NOMO-1 treated with dmso at 0.1 percent for 144 hours (cell line): ENCODE results near the gene CDK19.

Experiments
- DNase-seq: peaks from one replicate; lab custom pipeline; 2025; ENCODE audit not compliant: unreplicated experiment; lab: John Stamatoyannopoulos, UW

The CDK19 gene

DNA sequence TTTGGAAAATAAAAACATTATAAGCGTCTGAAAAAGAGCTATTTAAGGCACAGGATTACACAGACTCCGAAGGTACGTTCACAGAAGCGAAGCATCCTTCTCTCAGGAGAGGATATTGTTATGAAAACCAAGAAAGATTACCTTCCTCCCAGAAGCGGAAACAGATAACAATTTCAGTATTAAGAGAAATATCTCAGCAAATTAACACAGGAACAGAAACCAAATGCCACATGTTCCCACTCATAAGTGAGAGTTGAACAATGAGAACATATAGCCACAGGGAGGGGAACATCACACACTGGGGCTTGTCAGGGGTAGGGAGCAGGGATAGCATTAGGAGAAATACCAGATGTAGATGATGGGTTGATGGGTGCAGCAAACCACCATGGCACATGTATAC lies 109.7 kb downstream of the CDK19 start:
- no peak for DNase-seq

DNA sequence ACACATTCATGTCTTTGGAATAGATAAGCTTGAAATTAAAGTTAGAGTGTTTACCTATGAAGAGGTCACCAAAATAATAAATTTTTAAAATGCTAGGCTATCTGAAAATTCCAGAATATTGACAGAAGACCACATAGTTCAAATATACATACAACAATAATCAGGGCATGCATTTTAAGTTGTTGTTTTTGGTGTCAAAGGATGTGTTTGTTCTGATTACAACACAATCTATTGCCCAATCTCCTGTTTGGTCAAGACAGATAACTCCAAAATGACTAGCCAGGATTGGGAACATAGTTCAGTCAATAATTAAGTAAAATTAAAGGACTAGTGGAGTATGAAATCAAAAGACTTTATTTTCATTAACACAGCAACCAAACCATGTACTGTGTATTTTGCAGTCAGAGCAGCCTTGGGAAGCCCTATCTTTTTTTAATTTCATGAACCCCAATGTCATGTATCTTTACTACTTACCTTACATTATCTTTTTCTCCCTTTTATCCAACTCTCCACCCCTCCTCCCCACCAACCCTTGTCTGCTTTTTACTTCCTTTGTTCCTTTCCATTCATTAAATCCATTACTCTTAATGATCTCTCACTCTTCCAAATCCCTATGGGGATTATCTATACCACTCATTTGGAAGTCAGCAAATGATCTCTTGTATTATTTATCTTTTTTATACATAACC lies 111.2 kb downstream of the CDK19 start:
- no peak for DNase-seq

DNA sequence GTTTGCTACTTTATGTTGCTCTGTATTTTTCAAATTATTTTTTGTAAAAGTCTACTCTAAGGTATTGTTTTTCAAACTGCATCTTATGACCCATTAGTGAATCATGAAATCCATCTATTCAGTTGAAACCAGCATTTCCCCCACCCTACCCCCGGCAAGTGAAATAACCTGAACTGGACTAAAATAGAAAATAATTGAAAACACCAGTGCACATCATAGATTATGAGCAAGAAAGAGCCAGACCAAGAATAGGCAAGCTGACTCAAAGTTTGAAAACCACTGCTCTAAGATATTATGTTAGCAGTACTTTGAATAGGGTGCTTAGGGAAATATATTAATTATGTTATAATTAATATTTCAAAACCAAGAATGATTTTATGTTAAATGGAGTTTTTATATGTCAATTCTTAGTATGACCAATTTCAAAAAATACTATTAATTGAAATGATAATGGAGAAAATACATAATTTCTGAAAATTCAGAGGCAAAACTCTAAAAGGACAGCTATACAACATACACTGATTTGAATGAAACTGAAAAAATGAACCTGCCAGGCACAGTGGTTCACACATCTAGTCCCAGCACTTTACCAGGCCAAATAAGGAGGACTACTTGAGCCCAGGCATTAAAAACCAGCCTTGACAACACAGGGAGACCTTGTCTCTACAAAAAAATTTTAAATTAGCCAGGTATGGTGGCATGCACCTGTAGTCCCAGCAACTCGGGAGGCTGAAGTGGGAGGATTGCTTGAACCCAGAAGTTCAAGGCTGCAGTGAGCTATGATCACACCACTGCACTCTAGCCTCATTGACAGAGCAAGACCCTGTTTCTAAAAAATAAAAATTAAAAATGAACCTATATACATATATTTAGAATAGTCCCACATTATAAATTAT lies 112.0 kb downstream of the CDK19 start:
- DNase-seq = no peak

DNA sequence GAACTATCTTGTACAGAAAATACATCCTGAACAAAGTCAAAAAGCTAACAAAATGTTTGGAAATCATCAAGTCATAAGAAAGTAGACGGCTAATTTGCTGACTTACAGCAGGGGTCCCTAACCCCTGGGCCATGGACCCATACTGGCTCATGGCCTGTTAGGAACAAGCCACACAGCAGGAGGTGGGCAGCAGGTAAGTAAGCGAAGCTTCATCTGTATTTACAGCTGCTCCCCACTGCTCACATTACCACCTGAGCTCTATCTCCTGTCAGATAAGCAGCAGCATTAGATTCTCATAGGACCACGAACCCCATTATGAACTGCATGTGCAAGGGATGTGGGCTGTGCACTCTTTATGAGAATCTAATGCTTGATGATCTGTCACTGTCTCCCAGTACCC lies 115.5 kb downstream of the CDK19 start:
- no peak for DNase-seq

DNA sequence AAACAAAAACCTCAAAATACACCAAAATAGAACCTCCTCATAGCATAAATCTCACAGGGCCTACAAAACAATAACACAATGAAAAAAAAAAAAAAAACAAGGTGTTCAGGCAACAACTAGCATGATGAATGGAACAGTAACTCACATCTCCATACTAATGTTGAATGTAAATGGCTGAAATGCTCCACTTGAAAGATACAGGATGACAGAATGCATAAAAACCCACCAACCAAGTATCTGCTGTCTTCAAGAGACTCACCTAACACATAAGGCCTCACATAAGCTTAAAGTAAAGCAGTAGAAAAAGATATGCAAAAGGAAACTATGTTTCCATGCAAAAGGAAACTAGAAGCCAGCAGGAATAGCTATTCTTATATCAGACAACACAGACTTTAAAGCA lies 121.3 kb downstream of the CDK19 start:
- no peak for DNase-seq

DNA sequence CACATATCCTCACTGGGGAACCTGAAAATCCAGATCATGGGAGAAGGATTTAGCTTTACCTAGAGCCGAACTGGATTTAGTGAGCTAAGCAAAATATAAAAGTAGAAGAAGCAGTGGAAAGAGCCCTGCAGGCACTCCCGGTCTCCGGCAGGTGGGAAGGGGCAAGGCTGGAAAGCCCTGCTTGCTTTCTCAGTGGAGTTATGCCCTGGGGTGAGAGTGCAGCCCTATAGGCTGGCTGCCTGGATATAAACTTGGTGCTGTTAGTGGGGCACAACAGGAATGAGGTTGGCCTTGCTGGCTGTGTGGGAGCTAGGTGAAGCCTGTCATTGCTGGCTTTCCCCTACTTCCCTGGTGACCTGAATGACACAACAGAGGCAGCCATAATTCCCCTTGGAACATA lies 122.0 kb downstream of the CDK19 start:
- no peak for DNase-seq

DNA sequence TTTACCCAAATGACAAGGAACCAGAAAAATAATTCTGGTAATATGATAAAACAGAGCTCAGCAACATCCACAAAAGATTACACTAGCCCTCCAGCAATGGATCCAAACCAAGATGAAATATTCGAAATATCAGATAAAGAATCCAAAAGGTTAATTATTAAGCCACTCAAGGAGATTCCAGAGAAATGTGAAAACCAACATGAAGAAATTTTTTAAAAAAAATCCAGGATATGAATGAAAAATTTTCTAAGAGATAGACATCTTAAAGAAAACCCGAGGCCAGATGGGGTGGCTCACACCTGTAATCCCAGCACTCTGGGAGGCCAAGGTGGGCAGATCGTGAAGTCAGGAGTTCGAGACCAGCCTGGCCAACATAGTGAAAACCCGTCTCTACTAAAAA lies 124.4 kb downstream of the CDK19 start:
- no peak for DNase-seq

DNA sequence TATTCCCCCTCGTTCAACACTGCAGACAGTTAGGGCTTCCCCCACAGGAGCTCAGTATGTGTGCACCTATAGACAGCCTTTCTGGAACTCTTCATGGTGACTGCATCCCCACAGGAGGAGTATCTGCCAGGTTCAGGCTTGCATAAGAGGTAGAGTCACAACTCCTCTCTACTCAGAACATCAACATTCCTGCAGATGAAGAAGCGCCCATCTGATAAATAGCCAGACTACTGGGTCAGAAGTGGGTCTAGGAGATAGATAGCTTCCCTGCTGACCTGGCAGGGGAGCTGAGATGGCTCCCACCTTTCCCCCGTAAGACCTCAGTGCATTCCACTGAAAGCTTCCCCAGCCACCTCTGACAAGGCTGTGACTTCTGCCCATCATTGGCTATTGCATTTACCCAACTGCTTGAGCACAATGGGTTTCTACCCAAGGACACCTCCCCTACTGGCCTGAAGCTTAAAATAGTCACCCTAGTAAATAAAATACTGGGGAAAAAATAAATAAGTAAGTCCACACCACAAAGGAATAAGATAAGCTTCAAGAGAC lies 125.1 kb downstream of the CDK19 start:
- DNase-seq = no peak

DNA sequence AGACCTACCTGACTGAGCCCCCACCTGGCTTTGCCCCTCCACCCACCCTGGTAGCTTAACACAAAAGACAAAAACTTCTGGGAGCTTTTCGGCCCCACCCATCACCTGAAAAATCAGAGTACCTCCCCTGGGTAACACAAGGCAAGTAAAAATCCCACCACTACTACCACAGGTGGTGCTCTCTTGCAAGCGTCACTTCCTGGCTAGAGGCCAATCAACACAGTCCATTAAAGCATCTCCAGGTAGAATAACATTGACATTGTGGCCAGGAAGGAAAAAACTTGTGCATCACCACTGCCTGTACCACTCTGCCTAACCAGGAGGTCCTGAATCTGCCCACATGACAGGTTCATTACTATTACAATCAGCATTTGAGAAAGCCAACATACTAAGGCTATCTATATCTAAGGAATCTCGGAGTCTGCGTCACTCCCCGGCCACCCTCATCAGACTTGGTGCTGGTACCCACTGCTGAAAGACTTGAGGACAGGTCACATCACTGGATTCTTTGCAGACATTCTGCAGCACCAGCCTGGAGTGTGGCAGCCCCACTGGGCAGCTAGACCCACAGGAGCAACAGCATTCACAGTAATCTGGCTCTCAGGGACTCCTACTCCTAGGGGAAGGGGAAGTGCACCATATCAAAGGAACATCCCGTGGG lies 125.9 kb downstream of the CDK19 start:
- DNase-seq = no peak

DNA sequence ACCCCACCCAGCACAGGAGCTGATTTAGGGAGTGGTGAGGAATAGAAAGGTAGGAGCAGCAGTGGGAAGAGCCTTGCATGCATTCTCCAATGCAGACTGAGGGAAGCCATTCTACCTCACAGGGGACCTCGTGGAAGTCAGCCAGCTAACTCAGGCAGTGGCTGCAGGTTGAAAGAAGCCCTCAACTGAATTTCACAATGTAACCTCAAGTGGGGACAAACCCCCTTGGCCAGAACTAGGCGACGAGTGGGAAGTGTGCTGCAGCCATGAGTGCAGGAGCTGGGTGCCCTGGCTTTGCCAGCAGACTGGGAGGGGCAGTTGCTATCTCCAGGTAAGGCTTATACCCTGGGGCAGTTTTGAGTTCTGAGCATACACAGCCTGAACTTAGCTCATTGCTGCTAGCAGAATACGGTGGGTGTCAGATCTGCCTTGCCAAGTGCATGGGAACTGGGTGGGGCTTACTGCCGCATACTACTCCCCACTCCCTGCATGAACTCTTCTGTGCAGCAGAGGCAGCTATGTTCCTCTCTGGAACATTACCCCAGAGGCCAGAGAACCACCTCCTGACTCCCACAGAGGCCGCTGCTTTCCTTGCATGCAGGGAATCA lies 126.5 kb downstream of the CDK19 start:
- DNase-seq = no peak

DNA sequence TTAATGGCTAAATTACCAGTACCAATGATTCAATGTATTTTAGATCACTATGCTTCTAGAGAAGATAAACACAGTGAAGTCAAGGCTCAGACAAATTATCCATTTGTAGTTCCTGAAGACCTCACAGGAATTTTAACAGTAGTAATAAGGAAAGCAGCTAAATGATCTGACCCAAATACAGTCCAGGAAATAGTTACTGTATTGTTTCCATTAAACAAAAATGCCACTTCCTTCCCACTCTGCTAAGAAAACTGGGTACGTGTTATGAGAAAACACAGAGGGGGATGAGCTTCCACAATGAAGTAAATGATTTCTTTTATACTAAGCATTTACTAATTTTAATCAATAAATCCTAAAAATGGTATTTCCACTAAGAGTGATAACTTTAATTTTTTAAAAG lies 127.9 kb downstream of the CDK19 start:
- DNase-seq = no peak

DNA sequence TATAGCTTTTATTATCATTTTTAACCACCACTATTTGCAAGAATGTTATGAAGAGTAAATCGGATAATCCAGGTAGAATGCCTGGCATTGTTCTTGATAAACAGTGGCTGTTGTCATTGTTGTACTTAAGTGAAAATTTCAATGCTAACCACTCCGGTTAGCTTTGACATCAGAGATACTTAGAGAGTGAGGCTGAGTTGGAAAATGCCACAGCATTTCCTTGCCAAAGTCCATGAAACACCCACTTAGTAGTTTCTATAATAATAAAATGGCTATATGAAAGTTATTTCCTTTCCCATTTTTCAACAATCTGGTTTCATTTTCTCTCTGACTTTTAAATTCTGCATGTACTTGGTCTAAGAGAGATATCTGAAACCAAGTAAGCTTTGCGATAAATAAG lies 132.0 kb downstream of the CDK19 start:
- DNase-seq = no peak

DNA sequence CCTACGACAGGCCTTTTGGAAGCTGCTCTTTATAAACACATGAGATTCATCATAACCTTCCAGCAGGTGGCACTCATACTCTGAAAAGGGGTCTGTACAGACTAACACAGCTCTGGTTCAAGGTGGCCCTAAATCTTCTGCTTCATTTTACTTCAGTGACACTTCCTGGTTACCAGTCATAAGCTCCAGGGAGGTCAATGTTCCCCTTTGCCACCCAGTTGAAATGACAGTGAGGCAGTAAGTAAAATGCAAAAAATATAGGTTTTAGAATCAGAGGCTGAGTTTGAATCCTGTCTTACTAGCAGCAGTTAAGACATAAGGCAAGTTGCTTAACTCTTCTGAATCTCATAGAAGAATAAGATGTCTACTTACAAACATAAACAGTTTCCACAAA lies 132.8 kb downstream of the CDK19 start:
- DNase-seq = peak; percentile 86

DNA sequence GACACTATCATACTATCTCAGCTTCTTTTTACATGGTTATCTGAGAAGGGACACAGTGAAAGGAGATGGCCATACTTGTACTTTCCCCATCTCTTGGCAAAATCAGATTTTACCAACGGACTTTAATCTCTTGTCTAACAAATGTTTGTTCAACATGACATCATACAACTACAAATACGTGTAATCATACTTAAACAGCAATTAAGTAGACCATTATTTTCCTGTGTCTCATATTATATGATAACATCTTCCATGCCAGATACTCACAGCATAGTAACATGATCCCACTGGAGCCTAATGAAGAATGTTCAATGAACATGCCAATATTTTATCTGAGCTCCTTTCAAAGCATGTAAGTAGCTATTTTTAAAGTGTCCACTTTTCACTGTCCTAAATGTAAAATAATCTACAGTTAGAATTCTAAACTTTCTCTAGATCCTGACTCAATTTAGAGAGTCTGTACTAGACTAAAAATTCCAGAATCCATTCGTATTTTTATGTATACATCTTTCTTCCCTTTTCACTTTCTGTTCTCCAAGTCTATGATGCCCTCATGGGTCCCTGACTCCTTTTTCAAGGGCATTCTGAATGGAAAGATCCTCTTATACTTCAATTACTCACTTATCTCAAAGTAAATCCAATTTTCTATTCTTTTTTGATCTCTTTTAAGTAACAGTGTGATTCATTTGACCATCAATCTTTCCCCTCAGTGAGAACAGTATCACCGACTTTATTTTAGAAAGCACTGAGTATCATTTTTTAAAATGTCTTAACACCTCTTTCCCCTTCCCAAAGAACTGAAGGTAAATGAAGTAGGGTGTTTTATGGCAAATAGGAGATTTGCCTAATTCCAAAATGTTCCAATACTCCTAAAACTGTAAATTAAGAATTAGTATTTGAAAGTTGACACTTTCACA lies 133.5 kb downstream of the CDK19 start:
- no peak for DNase-seq

DNA sequence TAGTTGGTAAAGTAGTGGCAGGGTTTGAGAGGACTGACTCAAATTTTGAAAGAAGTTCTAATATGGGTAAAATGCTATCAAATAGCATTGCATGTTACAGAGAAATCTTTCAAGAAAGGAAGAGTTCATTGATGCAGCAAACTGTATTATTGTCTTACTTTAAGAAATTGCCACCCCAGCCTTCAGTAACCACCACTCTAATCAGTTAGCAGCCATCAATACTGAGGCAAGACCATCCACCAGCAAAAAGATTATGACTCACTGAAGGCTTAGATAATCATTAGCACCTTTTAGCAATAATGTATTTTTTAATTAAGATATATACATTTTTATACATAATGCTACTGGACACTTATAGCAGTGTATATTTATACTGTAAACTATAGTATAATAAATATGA lies 138.9 kb downstream of the CDK19 start:
- DNase-seq = no peak

DNA sequence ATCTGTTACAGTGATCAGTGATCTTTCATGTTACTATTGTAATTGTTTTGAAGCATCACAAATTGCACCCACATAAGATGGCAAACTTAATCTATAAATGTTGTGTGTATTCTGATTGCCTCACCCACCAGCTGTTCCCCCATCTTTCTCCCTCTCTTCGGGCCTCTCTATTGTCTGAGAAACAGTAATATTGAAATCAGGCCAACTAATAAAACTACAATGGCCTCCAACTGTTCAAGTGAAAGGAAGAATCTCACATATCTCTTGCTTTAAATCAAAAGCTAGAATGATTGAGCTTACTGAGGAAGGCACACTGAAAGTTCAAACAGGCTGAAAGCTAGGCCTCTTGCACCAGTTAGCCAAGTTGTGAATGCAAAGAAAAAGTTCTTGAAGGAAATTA lies 141.2 kb downstream of the CDK19 start:
- DNase-seq = no peak

DNA sequence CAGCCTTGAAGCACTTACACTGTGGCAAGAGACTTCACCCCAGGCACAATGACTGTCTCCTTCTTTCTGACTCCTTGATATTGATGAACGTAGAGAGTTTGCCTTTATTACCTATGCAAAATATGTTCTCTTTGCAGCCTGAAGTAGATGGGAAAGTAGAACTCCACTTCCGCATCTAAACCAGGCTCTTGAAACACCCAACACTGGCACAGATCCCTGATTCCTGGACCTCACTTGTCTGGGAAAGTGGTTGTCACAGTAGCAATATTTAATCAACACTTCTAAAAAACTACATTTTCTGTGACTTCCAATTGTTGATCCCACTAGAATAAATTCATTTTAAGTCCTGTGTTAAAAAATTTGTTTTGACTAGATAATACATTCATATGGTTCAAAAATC lies 143.1 kb downstream of the CDK19 start:
- DNase-seq = no peak

DNA sequence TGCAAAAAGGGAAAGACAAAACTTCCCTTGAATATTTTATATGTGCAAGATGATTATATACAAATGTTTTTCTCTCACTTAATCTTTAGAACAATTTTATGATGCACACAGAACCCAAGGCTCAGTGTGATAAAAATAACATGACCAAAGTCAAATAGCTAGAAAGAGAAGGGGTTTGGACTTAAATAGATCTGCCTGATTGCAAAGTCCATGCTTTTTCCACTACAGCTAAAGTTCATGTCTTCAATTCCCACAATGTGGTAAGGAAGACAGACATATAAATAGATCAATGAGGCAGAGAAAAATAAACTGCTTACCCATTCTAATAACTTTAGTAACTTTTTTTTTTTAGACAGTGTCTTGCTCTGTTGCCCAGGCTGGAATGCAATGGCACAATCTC lies 143.8 kb downstream of the CDK19 start:
- no peak for DNase-seq

DNA sequence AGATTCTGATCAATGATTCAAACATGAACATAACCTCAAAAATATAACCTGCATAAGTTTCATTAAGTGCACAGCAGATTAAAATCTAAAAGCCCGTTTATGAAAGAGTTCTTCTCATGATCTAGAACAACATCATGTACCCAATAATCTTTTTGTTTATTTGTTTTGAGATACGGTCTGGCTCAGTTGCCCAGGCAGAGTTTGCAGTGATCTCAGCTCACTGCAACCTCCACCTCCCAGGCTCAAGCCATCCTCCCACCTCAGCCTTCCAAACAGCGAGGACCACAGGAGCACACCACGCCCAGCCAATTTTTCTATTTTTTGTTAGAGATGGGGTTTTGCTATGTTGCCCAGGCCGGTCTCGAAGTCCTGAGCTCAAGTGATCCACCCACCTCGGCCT lies 149.7 kb downstream of the CDK19 start:
- no peak for DNase-seq

DNA sequence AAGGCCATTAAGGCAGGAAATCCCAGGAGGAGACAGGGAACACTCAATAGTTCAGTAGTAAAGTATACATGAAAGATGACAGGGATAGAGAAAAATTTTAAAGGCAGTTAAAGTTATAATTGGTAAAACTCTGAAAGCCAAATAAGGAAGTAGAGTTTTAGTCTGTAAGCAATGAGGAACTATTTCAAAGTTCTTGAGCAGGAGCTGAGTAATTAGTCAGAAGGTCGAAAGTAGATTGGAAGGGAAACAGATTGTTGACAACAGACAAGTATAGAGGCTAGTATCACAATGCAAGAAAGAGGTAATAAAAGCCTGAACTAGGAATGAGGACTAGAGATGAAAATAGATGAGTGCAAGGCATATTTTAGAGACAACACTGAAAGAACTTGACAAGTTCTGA lies 150.3 kb downstream of the CDK19 start:
- DNase-seq = peak; percentile 76
